ENCODE data around the gene SIRPG.

DNA sequence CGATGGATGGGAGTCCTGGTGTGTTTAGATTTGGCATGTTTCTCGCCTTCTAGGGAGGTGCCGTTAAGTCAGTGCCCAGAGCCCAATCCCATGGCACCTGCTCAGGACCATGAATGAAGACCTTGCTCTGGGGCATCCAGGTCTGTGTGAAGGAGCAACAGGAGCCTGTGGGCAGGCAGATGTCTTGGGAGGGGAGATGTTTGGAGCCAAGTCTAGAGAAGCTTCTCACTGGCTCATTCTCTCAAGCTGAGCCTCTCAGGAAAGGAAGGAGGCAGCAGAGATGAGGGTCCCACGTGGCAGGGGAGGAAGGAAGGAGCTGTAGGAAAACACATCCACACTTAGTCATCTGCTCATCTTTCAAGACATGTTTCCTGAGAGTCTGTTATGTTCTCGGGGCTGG is 28.3 kb downstream of the SIRPG start:
- TF ChIP-seq POLR2AphosphoS5 (IDR thresholded peaks at IDR 0.05; ENCODE audit: low read depth, low read length) = no peak
- no peak for TF ChIP-seq POLR2A (IDR thresholded peaks at IDR 0.05; ENCODE audit: low read depth, low read length)
- no peak for TF ChIP-seq TAF1 (IDR thresholded peaks at IDR 0.05; ENCODE audit: borderline replicate concordance, low read depth, low read length)

All from GM12892 (cell line).